ENCODE measurements around the gene WLS.

- no peak for TF ChIP-seq EZH2 (IDR thresholded peaks at IDR 0.05; ENCODE audit: borderline replicate concordance, insufficient read depth, low read length, poor library complexity, severe bottlenecking)
- no peak for TF ChIP-seq CTCF (IDR thresholded peaks at IDR 0.05; ENCODE audit: poor library complexity, severe bottlenecking)
- TF ChIP-seq EP300 (conservative IDR thresholded peaks at IDR 0.05; ENCODE audit: poor library complexity, severe bottlenecking): no peak
- no peak for TF ChIP-seq POLR2AphosphoS5 (IDR thresholded peaks at IDR 0.05)
- TF ChIP-seq RAD21 (conservative IDR thresholded peaks at IDR 0.05): no peak
These were observed 65.1 kb downstream of the WLS start for GRCh38 chr1:68167211-68167610.

All from neural cell (in vitro differentiated cells).